GM21360 (cell line): ENCODE measurements around the gene HNRNPF.
"Not testable (repeated sequence)": the region's sequence is repeated elsewhere in the genome, so short reads cannot be mapped to it uniquely, and the experiment has no call there.

ENCODE experiments used
- ATAC-seq: cut with Tn5 transposase; IDR thresholded peaks from one replicate; pipeline ENCODE4 v1.9.1; 2021; ENCODE audit warnings: mild to moderate bottlenecking, moderate library complexity; ENCODE audit not compliant: unreplicated experiment

HNRNPF gene, protein sequence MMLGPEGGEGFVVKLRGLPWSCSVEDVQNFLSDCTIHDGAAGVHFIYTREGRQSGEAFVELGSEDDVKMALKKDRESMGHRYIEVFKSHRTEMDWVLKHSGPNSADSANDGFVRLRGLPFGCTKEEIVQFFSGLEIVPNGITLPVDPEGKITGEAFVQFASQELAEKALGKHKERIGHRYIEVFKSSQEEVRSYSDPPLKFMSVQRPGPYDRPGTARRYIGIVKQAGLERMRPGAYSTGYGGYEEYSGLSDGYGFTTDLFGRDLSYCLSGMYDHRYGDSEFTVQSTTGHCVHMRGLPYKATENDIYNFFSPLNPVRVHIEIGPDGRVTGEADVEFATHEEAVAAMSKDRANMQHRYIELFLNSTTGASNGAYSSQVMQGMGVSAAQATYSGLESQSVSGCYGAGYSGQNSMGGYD

DNA sequence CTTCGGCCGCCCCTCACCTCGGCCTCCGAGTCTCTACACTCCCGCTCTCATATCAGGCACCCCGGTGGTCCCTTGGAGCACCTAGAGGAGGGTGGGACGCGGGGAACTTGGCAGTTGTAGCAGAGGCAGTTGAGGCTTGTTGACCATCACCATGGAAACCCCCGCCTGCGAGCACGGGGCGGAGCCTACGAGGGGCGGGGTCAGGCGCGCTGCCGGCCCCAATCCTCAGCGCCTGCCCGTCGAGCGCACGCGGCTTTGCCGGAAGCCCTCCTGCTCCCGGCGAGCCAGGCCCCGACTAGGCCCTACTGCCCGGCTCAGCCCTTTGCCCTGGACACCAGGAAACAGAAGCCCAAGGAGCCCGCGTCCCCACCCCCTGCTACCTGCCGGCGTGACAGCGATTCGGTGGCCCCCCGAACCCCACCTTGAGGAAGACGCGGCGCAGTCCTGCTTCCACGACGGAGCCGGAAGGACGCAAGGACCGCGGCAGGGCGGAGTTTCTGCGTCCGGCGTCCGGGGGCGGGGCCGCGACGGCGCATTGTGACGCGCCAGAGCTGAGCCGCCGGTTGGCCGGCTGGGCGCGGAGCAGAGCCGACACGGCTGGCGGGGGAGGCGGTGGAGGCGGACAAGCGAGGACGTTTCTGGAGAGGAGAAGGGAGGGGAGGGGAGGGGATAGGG, at the start of gene HNRNPF:
HNRNPF (minus strand) TSS at position 477 of the 675 bp plus-strand sequence. CDS start 21,302 bp downstream, outside the sequence.
- peak; percentile 65 for ATAC-seq

DNA sequence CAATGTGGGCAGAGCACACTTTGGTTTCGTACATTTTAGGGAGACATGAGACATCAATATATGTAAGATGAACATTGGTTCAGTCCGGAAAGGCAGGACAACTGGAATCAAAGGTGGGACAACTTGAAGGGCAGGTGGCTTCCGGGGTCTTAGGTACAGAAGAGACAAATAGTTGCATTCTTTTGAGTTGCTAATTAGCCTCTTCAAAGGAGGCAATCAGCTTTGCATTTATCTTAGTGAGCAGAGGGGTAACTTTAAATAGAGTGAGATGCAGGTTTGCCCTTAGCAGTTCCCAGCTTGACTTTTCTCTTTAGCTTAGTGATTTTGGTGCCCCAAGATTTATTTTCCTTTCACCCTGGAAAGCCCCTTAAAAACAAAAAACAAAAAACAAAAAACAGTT, 49.2 kb upstream of the HNRNPF start:
- no peak for ATAC-seq

DNA sequence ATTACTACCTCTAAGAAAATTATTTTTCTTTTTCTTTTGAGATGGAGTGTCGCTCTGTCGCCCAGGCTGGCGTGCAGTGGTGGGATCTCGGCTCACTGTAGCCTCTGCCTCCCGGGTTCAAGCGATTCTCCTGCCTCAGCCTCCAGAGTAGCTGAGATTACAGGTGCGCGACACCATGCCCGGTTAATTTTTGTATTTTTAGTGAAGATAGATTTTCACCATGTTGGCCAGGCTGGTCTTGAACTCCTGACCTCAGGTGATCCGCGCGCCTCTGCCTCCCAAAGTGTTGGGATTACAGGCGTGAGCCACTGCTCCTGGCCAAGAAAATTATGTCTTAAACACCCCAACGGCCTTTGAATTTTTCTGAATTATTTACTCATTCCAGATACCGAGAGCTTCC, 47.6 kb upstream of the HNRNPF start:
- not testable (repeated sequence) for ATAC-seq

DNA sequence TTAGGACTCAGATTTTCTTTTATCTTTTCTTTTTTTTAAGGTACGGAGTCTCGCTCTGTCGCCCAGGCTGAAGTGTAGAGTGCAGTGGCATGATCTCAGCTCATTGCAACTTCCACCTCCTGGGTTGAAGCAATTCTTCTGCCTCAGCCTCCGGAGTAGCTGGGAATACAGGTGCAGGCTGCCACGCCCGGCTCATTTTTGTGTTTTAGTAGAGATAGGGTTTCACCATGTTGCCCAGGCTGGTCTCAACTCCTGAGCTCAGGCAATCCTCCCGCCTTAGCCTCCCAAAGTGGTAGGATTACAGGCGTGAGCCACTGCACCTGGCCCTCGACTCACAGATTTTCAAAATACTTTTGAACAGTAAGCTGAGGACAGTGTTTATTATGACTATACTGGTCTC, 45.0 kb upstream of the HNRNPF start:
- not testable (repeated sequence) for ATAC-seq

DNA sequence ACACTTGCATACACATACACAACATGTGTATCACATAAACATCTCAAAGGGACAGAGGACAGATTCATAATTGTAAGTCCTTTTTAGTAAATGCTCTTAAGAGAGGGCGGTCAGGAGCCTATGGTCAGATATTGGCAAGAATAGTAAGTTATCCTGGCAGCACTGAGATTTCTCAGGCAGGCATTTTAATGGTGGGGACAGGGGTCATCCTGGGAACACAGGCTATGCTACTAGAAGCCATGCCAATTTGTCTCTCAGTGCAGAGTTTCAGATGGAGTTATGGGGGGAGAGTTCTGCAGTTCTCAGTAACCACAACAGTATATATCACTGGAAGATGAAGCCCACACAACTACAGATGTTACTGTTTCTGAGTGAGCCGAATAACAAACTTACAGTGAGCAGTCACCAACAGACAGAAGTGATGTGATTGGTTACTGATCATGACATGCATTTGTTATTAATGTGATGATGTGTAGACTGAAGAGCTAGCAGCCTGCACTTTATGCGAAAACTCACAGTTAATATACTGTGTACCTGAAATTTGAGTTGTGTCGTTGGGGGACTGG, 44.4 kb upstream of the HNRNPF start:
- ATAC-seq = peak; percentile 35

DNA sequence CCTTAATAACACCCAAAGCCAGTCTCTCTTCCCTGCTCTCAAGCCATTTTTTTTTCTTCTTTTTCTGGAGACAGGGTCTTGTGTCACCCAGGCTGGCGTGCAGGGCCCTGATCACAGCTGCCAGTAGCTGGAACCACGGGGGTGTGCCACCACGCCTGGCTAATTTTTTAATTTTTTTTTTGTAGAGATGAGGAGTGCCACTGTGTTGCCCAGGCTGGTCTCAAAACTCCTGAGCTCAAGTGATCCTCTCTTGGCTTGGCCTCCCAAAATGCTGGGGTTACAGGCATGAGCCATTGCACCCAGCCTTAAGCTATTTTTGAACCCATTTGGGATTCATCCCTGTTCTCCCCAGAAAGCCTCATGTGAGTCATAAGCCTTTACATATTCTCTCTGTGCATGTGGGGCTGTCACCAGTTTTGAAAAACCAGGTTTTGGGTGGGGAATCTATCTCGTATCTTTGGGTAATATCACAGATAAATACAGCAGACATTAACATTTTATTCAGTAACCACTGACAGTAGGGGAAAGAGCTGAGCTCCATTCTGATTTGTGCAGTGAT, 43.4 kb upstream of the HNRNPF start:
- ATAC-seq = no peak

DNA sequence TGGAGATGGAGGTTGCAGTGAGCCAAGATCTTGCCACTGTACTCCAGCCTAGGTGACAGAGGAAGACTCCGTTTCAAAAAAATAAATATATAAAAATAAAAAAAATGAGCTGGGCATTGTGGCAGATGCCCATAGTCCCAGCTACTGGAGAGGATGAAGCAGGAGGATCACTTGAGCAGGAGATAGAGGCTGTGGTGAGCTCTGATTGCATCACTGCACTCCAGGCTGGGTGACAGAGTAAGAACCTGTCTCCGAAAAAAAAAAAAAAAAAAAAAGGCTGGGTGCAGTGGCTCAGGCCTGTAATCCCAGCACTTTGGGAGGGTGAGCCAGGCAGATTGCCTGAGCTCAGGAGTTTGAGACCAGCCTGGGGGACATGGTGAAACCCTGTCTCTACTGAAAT, 39.8 kb upstream of the HNRNPF start:
- ATAC-seq = no peak

DNA sequence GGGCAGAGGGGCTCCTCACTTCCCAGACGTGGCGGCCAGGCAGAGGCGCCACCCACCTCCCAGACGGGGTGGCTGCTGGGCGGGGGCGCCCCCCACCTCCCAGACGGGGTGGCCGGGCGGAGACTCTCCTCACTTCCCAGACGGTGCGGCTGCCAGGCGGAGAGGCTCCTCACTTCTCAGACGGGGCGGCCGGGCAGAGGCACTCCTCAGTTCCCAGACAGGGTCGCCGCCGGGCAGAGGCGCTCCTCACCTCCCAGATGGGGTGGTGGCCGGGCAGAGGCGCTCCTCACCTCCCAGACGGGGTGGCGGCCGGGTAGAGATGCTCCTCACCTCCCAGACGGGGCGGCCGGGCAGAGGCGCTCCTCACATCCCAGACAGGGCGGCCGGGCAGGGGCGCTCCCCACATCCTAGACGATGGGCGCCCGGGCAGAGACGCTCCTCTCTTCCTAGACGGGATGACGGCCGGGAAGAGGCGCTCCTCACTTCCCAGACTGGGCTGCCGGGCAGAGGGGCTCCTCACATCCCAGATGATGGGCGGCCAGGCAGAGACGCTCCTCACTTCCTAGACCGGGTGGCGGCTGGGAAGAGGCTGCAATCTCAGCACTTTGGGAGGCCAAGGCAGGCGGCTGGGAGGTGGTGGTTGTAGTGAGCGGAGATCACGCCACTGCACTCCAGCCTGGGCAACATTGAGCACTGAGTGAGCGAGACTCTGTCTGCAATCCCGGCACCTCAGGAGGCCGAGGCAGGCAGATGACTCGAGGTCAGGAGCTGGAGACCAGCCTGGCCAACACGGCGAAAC, 37.4 kb upstream of the HNRNPF start:
- ATAC-seq = not testable (repeated sequence)

DNA sequence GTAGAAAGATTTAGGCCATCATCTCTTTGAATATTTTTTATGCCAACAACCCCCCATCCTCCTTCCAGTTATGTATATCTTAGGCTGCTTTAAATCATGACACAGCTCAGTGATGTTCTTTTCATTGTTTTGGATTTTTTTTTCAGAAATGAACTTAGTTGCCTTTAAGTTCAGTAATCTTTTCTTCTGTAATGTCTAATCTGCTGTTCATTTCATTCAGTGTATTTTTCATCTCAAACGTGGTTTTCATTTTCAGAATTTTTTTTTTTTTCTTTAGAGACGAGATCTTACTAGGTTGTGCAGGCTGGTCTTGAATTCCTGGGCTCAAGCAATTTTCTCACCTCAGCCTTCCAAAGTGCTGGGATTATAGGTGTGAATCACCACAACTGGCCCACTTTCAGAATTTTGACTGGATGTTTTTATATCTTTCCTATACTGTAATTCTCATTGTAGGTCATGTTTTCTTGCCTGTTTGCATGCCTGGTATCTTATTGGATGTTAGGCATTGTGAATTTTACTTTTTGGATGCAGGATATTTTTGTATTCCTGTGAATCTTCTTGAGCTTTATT, 36.0 kb upstream of the HNRNPF start:
- ATAC-seq = no peak

DNA sequence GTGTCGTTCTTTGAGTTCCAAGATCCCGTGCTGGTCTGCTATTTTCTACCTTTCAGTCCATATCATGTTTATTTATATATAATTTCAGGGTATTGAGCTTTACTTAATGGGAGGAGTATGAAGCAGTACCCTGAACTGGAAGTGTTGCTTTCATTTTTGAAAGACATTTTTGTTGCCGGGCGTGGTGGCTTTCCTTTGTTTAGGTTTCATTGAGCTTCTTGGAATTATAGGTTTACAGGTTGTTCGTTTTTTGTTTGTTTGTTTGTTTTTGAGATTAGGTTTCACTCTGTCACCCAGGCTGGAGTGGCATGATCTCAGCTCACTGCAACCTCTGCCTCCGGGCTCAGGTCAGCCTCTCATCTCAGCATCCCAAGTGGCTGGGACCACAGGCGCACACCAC, 35.3 kb upstream of the HNRNPF start:
- no peak for ATAC-seq

DNA sequence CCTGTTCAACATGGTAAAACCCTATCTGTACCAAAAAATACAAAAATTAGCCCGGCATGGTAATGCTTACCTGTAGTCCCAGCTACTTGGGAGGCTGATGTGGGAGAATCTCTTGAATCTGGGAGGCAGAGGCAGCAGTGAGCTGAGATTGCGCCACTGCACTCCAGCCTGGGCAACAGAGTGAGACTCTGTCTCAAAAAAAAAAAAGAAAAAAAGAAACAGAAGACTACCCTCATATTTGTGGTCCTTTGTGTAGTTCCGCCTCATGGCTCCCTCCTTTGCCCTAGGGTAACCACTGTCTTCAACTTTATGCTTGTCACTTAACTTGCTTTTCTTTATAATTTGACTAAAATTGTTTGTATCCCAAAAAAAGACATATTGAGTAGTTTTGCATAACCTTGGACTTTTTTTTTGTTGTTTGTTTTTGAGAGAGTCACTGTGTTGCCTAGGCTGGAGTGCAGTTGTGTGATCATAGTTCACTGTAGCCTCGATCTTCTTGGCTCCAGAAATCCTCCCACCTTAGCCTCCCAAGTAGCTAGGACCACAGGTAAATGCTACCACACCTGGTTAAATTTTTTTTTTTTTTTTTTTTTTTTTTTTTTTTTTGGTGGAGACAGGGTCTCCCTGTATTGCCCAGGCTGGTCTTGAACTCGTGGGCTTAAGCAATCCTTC, 31.6 kb upstream of the HNRNPF start:
- no peak for ATAC-seq

DNA sequence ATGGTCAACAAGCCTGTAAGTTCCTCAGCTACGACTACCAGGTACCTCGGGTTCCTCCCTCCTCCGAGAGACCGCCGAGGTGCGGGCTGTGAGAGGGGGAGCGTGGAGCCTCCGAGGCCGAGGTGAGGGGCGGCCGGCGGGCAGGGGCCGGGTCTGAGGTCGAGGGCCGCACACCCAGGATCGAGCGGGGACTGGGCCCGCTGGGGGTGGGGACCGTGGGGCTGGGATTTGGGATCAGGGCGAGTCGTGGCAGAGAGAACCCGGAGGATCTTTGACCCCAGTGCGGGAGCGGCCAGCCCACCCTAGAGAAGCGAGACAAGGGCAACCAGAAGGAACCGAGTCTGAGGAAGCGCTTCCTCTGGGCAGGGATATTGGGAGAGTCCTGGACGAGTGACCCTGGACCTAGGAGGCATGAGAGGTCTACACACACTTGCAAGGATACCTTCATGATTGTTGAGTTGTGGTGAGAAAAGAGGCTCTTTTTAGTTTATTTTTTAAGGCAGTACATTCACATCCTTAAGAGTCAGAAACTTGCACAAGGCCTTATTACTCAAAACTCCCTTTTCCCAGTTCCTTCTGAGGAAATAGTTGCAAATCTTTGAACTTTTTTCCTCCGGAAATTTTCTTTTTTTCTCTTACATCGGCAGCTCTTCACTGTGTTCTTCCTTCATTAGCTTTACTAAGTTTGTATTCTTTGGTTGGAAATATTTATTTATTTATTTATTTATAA, 28.3 kb upstream of the HNRNPF start:
- ATAC-seq = no peak

DNA sequence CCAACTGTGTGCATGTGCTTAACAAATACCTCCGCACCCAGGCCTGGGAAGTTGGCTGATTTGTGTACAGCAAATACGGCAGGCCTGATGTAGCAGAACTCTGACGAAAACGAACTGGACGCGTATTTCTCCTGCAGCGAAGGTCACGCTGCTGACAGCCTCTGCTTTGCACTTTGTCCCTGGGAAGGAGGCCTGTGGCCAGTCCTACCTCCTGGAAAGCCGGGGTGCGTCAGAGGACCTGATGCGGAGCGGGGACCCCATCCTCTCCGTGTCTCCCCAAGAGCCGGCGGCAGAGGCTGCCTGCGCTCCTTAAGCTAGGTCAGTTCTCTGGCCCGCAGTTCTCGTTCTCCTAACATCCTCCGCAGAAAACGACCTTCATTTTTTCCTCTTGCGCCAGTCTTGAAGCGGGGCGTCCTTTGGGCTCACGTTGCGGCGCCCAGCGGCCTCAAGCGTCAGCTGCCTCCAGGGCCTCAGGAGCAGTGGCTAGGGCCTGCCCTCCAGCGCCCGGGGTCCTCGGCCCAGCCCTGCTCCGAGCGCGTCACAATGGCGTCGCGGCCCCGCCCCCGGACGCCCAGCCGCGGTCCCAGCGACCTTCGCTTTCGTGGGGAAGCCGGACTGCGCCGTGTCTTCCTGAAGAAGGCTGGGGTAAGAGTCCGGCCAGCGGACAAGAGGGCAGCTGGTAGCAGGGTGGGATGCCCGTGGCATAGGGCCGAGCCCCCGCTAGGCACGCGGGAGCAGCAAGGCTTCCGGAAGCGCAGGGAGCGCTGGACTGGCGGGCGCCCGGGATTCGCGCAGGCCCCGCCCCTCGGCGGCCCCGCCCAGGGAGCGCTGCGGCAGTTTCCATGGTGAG, 27.5 kb upstream of the HNRNPF start, which contains the start of gene ZNF487:
ZNF487 (plus strand) TSS at position 821 of the 850 bp plus-strand sequence. CDS start 38,703 bp downstream, outside the sequence.
- ATAC-seq = peak; percentile 93

DNA sequence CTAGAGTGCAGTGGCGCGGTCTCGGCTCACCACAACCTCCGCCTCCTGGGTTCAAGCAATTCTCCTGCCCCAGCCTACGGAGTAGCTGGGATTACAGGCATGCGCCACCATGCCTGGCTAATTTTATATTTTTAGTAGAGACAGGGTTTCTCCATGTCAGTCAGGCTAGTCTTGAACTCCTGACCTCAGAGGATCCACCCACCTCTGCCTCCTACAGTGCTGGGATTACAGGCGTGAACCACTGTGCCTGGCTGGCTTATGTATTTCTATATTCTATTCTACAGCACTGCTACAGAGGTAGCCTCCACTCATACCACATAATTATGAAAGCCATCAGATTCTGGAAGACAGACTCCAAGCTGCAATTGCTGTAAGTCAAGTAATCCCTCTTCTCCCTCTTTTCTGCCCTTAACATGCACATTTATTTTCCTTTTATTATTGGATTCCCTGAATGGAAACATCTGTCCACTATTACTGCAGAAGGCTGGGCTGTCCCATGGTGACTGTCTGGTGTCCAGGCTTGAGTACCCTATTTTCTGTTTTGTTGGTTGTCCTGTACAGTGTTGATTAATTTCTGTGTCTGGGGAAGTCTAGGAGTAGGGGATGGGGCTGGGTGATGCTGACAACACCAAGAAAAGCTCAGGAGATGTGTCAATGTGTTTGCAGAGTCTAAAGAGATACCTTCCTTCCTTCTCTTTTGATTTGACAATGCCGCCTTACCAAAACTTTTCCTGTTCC, 22.1 kb upstream of the HNRNPF start:
- no peak for ATAC-seq

DNA sequence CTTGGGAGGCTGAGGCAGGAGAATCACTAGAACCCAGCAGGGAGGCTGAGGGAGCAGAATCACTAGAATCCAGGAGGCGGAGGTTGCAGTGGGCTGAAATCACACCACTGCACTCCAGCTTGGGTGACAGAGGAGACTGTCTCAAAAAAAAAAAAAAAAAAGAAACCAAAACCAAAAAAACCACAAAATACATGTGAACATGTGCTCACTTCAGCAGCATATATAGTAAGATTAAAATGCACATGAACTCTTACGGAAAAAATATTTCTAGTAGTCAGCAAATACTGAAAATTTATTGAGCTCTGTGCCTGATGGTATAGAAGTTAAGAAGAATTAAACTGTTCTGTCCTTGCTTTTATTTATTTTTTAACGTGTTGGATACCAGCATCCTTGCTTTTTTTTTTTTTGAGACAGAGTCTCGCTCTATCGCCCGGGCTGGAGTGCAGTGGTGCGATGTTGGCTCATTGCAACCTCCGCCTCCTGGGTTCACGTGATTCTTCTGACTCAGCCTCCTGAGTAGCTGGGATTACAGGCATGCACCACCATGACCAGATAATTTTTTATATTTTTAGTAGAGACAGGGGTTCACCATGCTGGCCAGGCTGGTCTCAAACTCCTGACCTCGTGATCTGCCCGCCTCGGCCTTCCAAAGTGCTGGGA, 18.3 kb upstream of the HNRNPF start:
- peak; percentile 63 for ATAC-seq

DNA sequence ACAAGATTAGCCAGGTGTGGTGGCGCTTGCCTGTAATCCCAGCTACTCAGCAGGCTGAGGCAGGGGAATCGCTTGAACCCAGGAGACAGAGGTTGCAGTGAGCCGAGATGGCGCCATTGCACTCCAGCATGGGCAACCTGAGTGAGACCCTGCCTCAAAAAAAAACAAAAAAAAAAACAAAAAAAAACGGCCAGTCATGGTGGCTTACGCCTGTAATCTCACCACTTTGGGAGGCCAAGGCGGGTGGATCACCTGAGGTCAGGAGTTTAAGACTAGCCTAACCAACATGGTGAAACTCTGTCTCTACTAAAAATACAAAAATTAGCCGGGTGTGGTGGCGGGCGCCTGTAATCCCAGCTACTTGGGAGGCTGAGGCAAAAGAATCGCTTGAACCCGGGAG, 17.5 kb upstream of the HNRNPF start:
- ATAC-seq = not testable (repeated sequence)

DNA sequence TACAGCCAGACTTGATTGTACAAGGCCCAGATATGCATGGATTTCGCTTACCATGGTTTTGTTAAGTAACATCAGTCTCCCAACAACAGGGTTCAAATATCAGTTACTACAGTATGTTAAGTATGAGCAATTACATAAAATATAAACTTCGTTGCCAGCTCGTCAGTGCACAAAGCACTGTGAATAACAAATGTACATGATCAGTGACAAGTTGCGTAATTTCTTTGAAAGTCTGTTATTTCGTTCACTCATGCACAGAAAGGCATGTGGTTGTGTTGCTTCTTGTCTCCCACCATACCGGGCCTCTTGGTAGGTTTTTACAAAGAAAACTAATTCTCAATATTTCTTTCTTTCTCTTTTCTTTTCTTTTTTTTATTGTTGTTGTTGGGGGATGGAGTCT, 15.4 kb upstream of the HNRNPF start:
- ATAC-seq = no peak
